ENCODE measurements around the gene JADE2. TPM values are rescaled to one million over a fixed set of nuclear protein-coding genes. Genes with fewer than 3 reads are reported as not detected.
A peak's percentile ranks its signal among the peaks of the same experiment; 100 is the strongest.

The JADE2 gene
- total and polyA plus RNA-seq, 2 of the 8 experiments (the other 6 are each of a cell fraction or from before 2014, with no cell fraction given): 19.2 to 55.8 TPM

- peak in 2 of 3 experiments; percentile 93 to 98; a peak in 3 of 4 replicates for TF ChIP-seq CTCF (IDR thresholded peaks at IDR 0.05; ENCODE audit: control extremely low read depth in 1 of 3, insufficient read depth in 1 of 3, low read depth in 1 of 3, low read length in 3 of 3)
- no peak for TF ChIP-seq HDAC2 (IDR thresholded peaks at IDR 0.05; ENCODE audit: borderline replicate concordance in 1 of 2, low read depth in 2 of 2, low read length in 2 of 2)
- TF ChIP-seq YY1 (IDR thresholded peaks at IDR 0.05; ENCODE audit: low read depth, low read length): 0 out of 2 replicates have a peak, but pooled peaks have one; percentile 38
- TF ChIP-seq SP4 (IDR thresholded peaks at IDR 0.05; ENCODE audit: low read length): no peak
- no peak for TF ChIP-seq RBBP5 (IDR thresholded peaks at IDR 0.05; ENCODE audit: borderline replicate concordance, low read depth, low read length)
- no peak for TF ChIP-seq CEBPB (IDR thresholded peaks at IDR 0.05; ENCODE audit: low read depth, low read length)
- no peak for TF ChIP-seq KDM5A (IDR thresholded peaks at IDR 0.05; ENCODE audit: low read length)
- no peak for TF ChIP-seq NRF1 (IDR thresholded peaks at IDR 0.05; ENCODE audit: low read depth, low read length)
- peak in 1 of 2 experiments; percentile 36; a peak in 1 of 4 replicates for TF ChIP-seq SIN3A (conservative IDR thresholded peaks at IDR 0.05 in 1 of 2, IDR thresholded peaks at IDR 0.05 in 1 of 2; ENCODE audit: low read depth in 1 of 2, low read length in 2 of 2)
- no peak for TF ChIP-seq MAFK (IDR thresholded peaks at IDR 0.05; ENCODE audit: low read depth, low read length)
- peak; percentile 50; the same call in 1 of the 2 replicates for TF ChIP-seq GABPA (IDR thresholded peaks at IDR 0.05; ENCODE audit: borderline replicate concordance, insufficient read depth, low read length)
- no peak for TF ChIP-seq EGR1 (IDR thresholded peaks at IDR 0.05; ENCODE audit: borderline replicate concordance, low read depth, low read length)
- no peak for TF ChIP-seq POLR2A (IDR thresholded peaks at IDR 0.05; ENCODE audit: control extremely low read depth in 1 of 2, low read depth in 2 of 2, low read length in 2 of 2)
- TF ChIP-seq ATF2 (IDR thresholded peaks at IDR 0.05; ENCODE audit: low read length): 0 out of 2 replicates have a peak, but pooled peaks have one; percentile 35
- peak; percentile 92 to 93 for TF ChIP-seq RAD21 (IDR thresholded peaks at IDR 0.05 in 1 of 2, conservative IDR thresholded peaks at IDR 0.05 in 1 of 2; ENCODE audit: low read depth in 2 of 2, low read length in 2 of 2)
- TF ChIP-seq ZNF274 (IDR thresholded peaks at IDR 0.05; ENCODE audit: borderline replicate concordance, extremely low read depth, low read length): no peak
- TF ChIP-seq BACH1 (IDR thresholded peaks at IDR 0.05; ENCODE audit: low read length): no peak
- no peak for TF ChIP-seq NANOG (IDR thresholded peaks at IDR 0.05; ENCODE audit: insufficient read depth, low read depth, low read length, poor library complexity, severe bottlenecking)
- no peak for TF ChIP-seq CHD2 (IDR thresholded peaks at IDR 0.05; ENCODE audit: low read length)
Observed at GRCh38 chr5:134577796-134578577, 52.5 kb downstream of the JADE2 start (continued).

All from H1 (cell line).